Germinal center (tissue), 1 donor: ENCODE data around the gene GZMM.

Source experiments
- DNase-seq: peaks from one replicate; pipeline ENCODE4 v3.0.0; 2012; ENCODE audit warnings: mixed read lengths, low spot score

GZMM gene

DNA sequence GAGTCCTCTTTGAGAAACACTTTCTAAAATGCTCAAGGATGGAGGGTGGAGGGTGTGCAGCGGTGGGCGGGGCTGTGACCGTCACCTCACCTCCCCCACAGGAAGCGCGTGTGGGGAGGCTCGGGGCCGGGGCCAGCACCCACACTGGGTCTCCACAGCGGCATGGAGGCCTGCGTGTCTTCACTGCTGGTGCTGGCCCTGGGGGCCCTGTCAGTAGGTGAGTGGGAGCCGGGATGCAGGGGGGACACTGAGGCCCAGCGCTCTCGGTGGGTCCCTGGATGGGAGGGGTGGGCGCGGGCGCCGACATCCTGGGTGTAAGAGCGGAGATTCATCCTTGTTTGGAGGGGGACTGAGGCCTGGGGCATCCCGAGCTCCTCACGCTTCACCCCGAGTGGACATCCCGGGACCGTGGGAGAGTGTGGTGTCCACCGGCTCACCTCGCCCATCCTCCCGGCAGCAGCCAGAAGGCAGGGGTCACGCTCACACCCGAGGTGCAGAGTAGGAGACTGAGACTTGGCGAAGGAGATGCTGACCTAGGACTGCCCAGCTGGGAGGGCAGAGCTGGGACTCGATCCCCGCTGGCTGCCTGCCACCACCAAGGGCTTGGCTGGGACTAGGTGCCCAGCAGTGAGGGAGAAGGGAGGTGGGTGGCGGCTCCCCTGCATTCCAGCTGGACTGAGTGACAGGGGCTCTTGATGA is at the start of gene GZMM:
GZMM (plus strand) TSS at position 144 of the 699 bp plus-strand sequence; CDS start at position 163, 19 bp downstream.
- no peak for DNase-seq

DNA sequence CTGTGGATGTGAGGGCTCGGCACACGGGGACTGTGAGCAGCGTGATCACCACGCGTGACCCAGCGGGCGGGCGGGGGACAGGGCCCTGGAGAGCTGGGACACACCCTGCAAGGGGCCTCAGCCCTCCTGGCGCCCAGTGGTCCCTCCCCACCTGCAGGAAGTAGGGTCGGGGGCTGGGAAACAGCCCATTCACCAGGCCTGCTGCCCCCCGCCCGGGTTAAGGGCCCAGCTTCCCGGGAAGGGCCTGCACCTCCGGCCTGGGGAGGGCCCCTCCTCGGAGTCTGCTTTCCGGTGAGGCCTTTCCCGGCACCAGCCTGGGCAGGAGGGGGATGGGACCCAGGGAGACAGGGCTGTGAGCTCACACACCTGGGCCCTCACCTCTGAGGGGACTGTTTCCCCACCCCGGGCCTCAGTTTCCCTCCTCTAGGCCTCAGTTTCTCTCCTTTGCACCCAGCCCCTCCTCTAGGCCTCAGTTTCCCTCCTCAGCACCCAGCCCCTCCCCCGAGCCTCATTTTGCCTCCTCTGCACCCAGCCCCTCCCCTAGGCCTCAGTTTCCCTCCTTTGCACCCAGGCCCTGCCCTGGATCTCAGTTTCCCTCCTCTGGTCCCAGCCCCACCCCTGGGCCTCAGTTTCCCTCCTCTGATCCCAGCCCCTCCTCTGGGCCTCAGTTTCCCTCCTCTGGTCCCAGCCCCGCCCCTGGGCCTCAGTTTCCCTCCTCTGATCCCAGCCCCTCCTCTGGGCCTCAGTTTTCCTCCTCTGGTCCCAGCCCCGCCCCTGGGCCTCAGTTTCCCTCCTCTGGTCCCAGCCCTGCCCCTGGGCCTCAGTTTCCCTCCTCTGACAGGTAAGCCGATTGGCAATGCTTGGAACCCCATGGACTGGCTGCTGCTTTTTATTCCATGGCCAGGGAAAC is 49.4 kb upstream of the GZMM start:
- no peak for DNase-seq

GRCh38 chr19:495081-495401 is 48.8 kb upstream of the GZMM start:
- no peak for DNase-seq

DNA sequence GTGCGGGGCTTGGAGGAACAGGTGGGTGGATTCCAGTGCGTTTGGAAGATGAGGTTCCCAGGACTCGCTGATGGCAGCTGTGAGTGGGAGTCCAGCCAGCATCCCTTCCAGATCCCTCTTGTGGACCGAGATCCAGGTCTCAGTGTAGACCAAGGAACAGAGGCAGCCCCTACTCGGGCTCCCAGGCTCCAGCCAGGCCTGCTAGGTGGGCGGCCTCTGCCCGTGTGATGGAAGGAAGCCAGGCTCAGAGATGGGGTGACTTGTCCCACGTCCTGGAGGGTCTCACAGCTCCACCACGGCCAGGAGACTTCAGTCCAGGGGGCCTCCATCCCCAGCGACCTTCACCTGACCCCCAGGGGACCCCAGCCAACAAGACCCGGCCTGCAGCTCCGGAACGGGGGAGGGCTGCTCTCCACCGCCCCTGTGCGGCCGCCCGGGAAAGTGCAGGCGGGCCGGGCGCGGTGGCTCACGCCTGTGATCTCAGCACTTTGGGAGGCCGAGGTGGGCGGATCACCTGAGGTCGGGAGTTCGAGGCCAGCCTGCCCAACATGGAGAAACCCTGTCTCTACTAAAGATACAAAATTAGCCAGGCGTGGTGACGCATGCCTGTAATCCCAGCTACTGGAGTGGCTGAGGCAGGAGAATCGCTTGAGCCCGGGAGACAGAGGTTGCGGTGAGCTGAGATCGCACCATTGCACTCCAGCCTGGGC is 48.3 kb upstream of the GZMM start:
- peak; percentile 51 for DNase-seq

GRCh38 chr19:496112-496665 is 47.7 kb upstream of the GZMM start, which contains the start of gene MADCAM1:
Gene MADCAM1 (plus strand): TSS chr19:496486. CDS start chr19:496500, 14 bp downstream.
- no peak for DNase-seq

GRCh38 chr19:496986-497385 is 46.9 kb upstream of the GZMM start:
- no peak for DNase-seq

DNA sequence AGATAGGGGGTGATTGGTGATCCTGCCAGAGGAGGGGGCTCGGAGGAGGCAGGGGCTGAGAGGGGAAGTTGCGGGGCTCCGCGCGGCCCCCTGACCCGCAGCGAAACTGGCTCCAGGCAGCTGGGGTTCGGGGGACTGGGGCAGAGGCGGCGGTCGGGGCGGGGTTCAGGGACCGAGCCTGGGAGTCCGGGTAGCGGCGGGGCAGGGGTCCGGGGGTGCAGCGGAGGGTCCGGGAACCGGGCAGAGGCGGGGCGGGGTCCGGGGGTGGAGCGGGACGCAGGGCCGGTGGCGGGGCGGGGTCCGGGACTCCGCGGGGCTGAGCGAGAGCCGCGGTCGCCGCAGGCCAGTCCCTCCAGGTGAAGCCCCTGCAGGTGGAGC is 46.4 kb upstream of the GZMM start:
- no peak for DNase-seq

DNA sequence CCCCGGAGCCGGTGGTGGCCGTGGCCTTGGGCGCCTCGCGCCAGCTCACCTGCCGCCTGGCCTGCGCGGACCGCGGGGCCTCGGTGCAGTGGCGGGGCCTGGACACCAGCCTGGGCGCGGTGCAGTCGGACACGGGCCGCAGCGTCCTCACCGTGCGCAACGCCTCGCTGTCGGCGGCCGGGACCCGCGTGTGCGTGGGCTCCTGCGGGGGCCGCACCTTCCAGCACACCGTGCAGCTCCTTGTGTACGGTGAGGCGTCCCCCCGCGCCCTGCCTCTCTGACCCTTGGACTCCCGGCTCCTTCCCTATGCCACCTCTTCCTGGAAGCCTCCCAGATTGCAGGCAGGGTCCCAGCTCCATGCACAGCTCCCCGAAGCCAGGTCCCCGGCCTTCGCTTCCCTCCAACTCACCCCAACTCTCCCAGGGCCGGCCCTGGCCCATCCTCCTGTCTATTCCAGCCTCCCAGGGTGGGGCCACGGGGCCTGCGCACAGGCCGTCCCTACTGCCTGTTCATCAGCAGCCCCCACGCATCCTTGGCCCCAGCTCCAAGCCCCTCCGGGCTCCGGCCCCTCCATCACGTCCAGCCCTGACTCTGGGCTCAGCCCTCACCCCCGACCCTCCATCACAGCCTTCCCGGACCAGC is 45.9 kb upstream of the GZMM start:
- DNase-seq: no peak

DNA sequence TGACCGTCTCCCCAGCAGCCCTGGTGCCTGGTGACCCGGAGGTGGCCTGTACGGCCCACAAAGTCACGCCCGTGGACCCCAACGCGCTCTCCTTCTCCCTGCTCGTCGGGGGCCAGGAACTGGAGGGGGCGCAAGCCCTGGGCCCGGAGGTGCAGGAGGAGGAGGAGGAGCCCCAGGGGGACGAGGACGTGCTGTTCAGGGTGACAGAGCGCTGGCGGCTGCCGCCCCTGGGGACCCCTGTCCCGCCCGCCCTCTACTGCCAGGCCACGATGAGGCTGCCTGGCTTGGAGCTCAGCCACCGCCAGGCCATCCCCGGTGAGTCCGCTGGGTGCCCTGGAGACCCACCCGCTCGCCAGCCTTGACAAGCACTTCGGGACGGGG is 45.4 kb upstream of the GZMM start:
- no peak for DNase-seq

GRCh38 chr19:498977-499623 is 44.8 kb upstream of the GZMM start:
- no peak for DNase-seq

DNA sequence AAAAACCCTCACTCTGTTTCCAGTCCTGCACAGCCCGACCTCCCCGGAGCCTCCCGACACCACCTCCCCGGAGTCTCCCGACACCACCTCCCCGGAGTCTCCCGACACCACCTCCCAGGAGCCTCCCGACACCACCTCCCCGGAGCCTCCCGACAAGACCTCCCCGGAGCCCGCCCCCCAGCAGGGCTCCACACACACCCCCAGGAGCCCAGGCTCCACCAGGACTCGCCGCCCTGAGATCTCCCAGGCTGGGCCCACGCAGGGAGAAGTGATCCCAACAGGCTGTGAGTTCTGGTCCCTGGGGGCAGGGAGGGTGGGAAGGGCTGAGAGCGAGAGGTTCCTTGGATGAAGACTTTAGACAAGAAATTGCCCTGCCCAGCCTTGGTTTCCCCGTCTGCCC is 42.2 kb upstream of the GZMM start:
- no peak for DNase-seq

DNA sequence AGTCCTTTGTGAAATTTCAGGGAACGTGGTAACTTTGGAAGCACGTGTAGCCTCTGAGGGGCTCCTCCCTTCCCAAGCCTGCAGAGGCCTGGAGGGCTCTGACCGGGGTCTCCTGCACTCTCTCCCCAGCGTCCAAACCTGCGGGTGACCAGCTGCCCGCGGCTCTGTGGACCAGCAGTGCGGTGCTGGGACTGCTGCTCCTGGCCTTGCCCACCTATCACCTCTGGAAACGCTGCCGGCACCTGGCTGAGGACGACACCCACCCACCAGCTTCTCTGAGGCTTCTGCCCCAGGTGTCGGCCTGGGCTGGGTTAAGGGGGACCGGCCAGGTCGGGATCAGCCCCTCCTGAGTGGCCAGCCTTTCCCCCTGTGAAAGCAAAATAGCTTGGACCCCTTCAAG is 39.2 kb upstream of the GZMM start:
- no peak for DNase-seq

- DNase-seq: peak; percentile 97
Observed at GRCh38 chr19:506404-507285, 37.2 kb upstream of the GZMM start.

DNA sequence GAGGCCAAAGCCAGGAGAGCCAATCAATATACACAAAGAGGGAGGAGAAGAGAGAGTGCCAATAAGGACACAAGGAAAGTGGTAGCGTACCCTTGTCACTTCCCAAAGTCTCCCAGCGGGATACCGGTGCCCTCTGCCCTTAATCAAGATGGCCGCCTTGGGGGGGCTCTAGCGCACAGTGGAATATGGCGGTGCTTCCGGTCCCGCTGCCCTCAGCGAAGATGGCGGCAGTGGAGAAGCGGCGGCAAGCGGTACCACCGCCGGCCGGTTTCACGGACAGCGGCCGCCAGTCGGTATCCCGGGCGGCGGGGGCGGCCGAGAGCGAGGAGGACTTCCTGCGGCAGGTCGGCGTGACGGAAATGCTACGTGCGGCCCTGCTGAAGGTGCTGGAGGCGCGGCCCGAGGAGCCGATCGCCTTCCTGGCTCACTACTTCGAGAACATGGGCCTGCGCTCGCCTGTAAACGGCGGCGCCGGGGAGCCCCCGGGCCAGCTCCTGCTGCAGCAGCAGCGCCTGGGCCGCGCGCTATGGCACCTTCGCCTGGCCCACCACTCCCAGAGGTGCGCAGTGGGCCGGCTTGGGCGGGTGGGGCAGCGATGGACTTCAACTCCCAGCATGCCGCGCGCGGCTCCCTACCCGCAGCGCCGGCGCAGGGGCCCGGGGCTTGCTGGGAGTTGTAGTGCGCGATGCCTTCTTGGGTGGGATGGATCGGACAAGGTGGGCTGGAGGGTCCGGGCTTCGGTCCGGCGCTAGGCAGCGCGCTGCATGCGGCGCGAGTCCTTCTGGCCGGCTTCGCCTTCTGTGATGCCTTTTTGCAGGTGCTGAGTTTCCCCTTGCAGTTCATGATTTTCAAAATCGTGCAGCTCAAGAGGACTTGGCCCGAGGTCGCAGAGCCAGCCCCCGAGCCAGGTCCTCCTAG is 36.3 kb upstream of the GZMM start, which contains the start of gene TPGS1:
TPGS1 (plus strand) TSS at position 212 of the 918 bp plus-strand sequence; CDS start at position 222, 10 bp downstream.
- peak; percentile 80 for DNase-seq

DNA sequence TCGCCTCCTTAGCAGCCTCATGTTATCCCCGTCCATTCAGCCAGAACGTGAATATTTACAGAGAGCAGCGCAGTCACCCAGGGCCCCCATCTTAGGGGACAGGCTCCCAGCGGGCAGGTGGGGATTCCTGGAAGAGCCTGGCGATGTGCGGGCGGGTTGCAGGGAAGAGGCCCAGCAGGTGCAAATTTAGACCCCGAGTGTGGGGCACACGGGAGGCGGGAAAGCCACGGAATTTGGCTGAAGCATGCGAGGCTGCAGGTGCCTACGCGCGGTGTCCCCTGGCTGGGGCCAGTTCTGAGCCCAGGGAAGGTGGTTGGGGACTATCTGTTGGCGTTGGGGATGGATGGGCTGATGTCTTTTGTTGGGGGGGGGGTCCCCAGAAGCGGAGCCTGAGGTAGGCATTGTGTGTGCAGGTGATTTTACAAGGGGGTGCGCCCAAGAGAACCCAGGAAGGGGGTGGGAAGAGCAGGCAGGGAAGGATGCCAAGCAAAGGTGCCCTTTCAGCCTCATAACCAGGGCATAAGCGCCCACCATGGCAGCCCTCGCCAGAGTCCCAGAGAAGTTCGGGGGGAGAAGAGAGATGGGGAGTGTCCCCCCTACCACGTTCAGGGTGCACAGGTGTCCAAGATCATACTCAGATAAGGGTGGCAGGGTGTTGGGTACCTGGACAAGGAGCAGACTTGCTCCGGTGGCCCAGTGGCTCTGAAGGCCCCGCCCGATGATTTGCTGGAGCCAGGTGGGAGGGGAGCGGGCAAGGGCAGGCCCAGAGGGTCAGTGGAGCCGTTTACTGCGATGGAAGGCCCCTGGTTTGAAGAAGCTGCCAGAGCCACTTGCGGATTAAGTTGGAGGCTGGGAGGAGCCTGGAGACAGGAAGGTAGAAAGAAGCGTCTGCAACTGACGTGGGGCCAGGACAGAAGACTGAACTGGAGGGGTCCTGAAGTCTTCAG is 35.4 kb upstream of the GZMM start:
- no peak for DNase-seq

DNA sequence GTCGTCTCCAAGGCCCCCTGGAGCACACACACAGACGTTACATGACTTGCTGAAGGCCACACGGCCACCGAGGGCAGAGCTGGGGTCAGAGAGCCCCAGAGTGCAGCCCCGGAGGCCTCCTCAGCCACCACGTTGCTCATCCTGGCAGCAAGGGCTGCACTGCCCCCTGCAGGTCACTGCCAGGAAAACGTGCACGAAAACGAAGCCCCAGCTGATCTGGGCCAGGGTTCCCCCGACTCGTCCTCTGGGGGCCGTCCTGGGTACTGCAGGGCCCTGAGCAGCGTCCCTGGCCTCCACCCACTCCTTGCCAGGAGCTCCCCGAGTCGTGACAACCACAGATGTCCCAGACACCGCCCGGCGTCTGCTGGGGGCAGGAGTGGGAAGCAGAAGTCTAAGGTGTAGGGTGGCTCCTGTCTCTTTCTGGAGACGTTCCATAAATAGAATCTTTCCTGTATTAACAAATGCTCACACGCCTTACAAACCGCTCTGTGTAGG is 33.2 kb upstream of the GZMM start:
- peak; percentile 89 for DNase-seq

- peak; percentile 54 for DNase-seq
Observed at GRCh38 chr19:511101-511851, 32.6 kb upstream of the GZMM start.
